ENCODE data around the gene HLA-G.
"Not testable (repeated sequence)": the region's sequence is repeated elsewhere in the genome, so short reads cannot be mapped to it uniquely, and the experiment has no call there.

The HLA-G gene

DNA sequence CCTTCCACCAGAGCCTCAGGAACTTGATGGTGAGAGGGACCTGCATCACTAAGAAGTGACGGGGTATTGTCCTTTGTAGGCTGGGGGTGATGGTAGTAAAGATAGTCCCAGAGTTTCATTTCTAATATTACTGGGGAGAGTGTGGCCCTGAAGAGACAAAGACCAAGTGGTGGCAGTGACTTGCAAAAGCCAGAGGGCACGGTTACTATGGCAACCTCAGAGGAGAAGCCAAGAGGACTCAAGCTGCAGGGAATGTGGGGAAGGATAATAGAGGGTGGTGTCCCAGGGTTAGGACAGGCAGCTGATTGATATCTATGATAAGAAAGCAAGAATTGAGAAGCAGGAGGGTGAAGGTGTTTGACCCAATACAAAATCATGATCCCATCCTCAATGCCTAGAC is 42.5 kb downstream of the HLA-G start:
- WGBS, 2 experiments (ENCODE audit: insufficient coverage in 2 of 2), result 74 to 88% methylated on average over 1 to 2 of the region's 2 CpGs
- Histone ChIP-seq H3K27ac (ENCODE audit: low read depth, low read length, severe bottlenecking) (no peak overlapping the region), H3K4me3 (ENCODE audit: extremely low read depth, insufficient read depth, low read length, poor library complexity, severe bottlenecking) (no peak overlapping the region), H3K9me3 (ENCODE audit: control insufficient read depth, low read length) (no peaks in the 10 kb centered on the region), H3K36me3 (ENCODE audit: control insufficient read depth, insufficient read depth, low read length) (no peaks in the 10 kb centered on the region), H3K4me1 (ENCODE audit: control insufficient read depth, insufficient read depth, low read length, poor library complexity, severe bottlenecking) (no peaks in the 10 kb centered on the region)

DNA sequence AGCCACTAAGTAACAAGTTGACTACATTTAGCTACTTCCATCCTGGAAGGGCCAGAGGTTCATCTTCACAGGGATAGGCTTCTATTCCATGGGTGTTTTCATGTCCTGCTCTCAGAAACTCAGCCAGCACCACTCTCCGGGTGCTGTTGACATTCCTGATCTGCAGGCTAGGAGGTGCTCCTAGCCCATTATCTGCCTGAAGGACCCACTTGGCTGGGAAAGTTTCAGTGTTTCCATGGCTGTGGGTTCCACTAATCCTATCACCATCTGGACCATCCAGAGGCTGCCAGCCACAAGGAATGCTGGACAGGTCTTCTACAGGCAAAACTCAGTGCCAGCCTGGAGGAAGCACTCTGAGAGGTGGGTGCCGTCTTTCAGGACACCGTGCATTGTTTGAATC is 45.2 kb downstream of the HLA-G start:
- Histone ChIP-seq H3K9me3 (ENCODE audit: control insufficient read depth, low read length) (no peaks in the 10 kb centered on the region), H3K27ac (ENCODE audit: low read depth, low read length, severe bottlenecking) (no peak overlapping the region), H3K4me1 (ENCODE audit: control insufficient read depth, insufficient read depth, low read length, poor library complexity, severe bottlenecking) (no peaks in the 10 kb centered on the region), H3K4me3 (ENCODE audit: extremely low read depth, insufficient read depth, low read length, poor library complexity, severe bottlenecking) (no peak overlapping the region), H3K36me3 (ENCODE audit: control insufficient read depth, insufficient read depth, low read length) (no peaks in the 10 kb centered on the region)
- 68 to 70% methylated on average over 2 to 3 of the region's 3 CpGs for WGBS, 2 experiments (ENCODE audit: insufficient coverage in 2 of 2)

DNA sequence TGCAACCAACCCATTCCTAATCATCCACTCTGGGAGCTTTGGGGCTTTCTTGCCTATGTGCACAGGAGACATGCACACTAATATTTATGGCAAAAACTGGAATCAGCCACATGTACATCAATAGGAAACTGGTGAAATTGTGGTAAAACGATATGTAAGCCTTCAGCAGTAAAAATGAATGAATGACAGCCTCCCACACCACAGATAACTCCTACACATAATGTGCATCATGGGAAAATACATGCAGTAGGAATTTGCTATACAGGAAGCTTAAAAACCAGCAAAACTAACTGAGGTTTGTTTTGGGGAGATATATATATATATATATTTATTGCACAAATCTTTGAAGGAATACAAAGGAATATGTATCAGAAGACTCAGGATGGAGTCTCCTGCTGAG is 47.6 kb downstream of the HLA-G start:
- no peaks in the 10 kb centered on the region for H3K9me3 ChIP-seq (ENCODE audit: control insufficient read depth, low read length)
- H3K36me3 ChIP-seq (ENCODE audit: control insufficient read depth, insufficient read depth, low read length), result no peaks in the 10 kb centered on the region
- H3K27ac ChIP-seq (ENCODE audit: low read depth, low read length, severe bottlenecking), result no peak overlapping the region
- no peaks in the 10 kb centered on the region for H3K4me1 ChIP-seq (ENCODE audit: control insufficient read depth, insufficient read depth, low read length, poor library complexity, severe bottlenecking)
- no peak overlapping the region for H3K4me3 ChIP-seq (ENCODE audit: extremely low read depth, insufficient read depth, low read length, poor library complexity, severe bottlenecking)
- no CpG with 5 or more reads among the region's 1 CpG for WGBS, 2 experiments (ENCODE audit: insufficient coverage in 2 of 2)

DNA sequence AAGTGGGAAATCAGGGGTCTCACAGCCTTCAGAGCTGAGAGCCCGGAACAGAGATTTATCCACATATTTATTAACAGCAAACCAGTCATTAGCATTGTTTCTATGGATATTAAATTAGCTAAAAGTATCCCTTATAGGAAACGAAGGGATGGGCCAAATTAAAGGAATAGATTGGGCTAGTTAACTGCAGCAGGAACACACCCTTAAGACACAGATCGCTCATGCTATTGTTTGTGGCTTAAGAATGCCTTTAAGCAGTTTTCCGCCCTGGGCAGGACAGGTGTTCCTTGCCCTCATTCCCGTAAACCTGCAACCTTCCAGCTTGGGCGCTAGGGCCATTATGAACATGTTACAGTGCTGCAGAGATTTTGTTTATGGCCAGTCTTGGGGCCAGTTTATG is 48.1 kb downstream of the HLA-G start:
- H3K4me1 ChIP-seq (ENCODE audit: control insufficient read depth, insufficient read depth, low read length, poor library complexity, severe bottlenecking), result not testable (repeated sequence)
- 83 to 100% methylated on average over 1 to 2 of the region's 6 CpGs for WGBS, 2 experiments (ENCODE audit: insufficient coverage in 2 of 2)

More for the DNA sequence above, 48.1 kb downstream of the HLA-G start:
- not testable (repeated sequence) for H3K27ac ChIP-seq (ENCODE audit: low read depth, low read length, severe bottlenecking); H3K36me3 ChIP-seq (ENCODE audit: control insufficient read depth, insufficient read depth, low read length); H3K9me3 ChIP-seq (ENCODE audit: control insufficient read depth, low read length); H3K4me3 ChIP-seq (ENCODE audit: extremely low read depth, insufficient read depth, low read length, poor library complexity, severe bottlenecking)

Measured in mesodermal cell (in vitro differentiated cells).